NCI-H460 (cell line): Measurements from ENCODE around the gene SQSTM1. TPM values are rescaled to one million over a fixed set of nuclear protein-coding genes. Genes with fewer than 3 reads are reported as not detected.

Source experiments
- DNase-seq: peaks from one replicate; pipeline ENCODE4 v3.0.0-alpha.2; 2016; ENCODE audit warnings: low read depth; ENCODE audit errors: extremely low read depth
- total RNA-seq: library from RNA; depleted of rRNA; stranded (reverse); fragments of >200 nt; shearing (Covaris generic); gene quantifications from 2 replicates; pipeline ENCODE4 v1.2.3, GENCODE V29; 2014

Gene SQSTM1
- total RNA-seq, 1 experiment from 2014 or later = 637 TPM

DNA sequence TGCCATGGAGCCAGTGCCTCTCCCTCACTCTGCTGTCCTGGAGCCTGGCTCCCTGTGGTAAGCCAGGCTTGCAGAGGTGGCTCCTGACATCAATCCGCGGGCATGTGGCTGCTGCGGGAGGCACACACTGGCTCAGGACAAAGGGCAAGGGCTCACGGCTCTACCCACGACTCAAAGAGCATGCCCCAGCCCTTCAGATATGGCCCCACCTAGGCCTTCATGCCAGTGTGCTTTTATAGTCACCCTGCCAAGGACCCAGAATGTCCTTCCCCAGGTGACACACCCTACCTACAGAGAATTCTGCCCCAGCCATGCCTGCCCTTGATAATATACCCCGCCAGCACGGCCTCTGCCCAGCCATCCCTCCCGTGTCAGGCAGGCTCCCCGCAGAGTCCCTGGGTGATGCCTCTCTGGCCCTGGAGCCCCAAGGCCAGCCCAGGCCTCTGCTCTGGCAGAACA is 15.6 kb upstream of the SQSTM1 start:
- DNase-seq = no peak

DNA sequence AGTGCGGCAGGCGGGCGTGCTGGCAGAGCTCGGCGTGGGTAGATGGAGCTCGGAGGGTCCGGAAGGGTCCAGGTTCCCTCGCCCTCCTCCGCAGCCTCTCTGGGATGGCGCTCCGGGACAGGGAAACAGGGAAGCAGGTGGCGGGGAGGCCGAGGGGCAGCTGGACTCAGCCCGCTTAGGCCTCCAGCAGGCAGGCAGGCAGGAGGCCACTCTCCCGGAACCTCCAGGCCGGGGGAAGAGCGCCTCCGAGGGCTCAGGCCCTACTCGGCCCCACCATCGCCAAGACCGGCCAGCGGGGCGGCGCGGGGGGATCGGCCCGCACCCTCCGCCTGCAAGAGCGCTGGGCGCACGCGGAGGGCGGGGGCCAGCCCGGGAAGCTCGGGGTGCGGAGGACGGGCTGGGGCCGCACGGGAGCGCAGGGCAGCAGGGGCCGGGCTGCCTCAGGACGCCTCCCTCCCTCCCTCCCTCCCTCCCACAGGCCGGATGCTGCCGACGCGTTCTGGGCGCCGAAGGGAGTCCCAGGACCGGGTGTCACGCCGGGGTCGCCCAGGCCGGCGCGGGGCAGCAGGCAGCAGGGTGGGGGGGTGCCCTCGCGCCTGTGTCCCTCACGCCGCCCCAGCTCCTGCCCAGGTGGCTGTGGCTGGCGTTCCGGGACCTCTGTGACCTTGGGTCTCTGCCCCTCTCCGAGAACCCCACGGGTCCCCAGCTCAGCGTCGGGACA is 15.0 kb upstream of the SQSTM1 start:
- no peak for DNase-seq

DNA sequence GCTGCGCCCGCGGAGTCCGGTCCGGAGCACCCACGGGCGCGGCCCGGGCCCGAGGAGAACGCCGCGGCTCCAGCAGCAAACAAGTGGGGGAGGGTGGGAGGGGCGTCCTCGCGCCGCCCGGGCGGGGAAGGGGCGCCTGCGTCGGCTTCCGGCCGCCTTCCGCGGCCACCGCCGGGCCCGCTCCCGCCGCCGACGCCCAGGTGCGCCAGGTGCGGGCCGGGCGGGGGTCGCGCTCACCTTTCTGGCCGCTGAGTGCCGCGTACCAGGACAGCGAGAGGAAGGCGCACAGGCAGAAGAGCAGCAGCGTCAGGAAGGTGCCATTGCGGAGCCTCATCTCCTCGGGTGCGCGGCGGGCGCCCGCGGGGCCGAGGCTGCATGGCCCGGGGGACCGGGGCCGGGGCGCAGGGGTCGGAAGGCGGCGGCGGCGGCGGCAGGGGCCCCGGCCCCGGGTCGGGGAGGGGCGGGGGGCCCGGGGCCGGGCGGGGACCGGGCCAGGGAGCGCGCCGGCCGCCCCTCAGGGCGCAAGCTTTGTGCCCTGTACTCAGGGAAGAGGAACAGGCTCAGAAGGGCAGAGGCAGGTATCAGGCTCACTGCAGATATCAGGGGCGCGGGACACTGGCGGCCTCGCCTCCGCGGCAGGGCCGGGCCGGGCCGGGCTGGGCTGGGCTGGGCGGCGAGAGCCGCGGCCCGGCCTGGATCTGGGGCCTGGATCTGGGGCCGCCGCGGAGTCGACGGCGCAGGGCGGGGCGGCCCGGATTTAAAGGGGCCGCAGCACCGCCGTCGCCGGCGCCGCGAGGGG is 14.3 kb upstream of the SQSTM1 start, which contains the start of gene MGAT4B:
MGAT4B (minus strand) TSS at position 617 of the 799 bp plus-strand sequence; CDS start at position 334, 283 bp downstream.
- DNase-seq = no peak

DNA sequence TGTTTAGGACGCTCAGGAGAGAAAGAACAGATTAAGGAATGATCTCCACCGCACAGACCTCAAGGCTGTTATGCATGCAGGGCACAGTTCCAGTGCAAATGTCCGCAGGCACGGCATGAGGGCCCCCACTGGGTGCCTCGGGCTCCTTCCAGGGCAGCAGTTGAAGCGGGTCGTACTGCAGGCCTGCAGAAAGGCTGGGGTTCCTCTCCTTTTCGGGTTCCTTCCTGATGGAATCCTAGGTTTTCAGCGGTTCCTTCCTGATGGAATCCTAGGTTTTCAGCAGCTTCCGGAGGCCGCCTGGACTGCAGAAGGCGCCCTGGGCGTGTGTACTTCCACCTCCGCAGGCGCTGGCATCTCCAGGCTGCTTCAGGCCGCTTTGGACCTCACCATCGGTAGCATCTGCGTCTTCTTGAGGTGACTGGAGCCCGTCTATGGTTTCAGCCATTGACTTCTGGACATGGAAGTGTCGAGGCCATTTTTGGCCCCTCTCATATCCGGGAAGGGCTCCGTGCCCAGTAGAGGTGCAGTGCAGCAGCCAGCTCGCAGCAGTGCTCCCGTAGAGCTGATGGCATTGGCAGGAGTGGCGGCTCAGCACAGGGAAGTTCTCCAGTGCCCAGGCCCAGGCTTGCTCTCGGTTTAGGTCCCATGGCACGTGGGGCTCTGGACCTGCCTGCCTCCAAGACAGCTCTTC is 8.4 kb upstream of the SQSTM1 start:
- no peak for DNase-seq

DNA sequence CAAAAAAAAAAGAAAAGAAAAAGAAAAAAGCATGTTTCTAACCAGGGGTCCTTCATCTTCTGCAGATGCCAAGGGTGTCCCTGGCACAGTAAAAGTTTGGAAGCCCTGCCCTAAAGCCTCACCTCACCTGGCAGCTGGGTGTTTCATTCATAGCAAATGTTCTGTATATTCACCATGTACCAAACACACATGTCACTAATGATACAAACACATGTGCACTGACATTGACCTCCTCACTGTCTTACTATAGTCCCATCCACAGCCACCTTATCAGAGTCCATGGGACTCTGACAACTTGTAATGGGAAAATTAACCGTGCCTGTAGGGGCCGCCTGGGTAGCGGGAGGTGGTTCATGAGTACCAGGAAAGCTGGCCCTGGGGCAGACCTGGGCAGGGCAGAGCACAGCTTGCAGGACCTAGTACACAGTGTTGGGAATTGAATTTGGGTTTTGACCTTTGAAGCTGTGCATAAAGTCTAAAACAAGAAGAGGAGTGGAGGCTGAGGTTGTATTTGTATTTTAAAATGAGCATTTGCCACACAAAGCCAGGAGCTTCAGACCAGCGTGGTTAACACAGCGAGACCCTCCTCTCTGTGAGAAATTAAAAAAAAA is 7.6 kb upstream of the SQSTM1 start:
- no peak for DNase-seq

DNA sequence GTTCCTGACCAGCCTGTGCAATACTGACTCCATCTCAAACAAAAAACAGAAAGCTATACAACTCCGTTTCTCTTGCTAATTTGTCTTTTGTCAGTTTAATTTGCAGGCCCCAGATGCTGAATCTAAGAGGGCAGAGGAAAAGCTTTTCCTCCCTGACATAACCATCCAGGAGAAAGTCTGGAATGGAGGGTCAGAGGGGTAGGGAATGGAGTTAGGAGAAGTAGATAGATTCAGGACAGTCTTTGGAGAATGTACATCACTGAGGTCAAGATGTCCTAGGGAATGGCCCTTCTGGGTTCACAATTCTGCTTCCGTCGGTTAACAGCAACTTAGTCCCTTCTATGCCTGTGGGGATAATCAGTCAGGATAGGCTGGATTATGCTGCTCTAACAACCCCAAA is 6.6 kb upstream of the SQSTM1 start:
- DNase-seq = no peak

DNA sequence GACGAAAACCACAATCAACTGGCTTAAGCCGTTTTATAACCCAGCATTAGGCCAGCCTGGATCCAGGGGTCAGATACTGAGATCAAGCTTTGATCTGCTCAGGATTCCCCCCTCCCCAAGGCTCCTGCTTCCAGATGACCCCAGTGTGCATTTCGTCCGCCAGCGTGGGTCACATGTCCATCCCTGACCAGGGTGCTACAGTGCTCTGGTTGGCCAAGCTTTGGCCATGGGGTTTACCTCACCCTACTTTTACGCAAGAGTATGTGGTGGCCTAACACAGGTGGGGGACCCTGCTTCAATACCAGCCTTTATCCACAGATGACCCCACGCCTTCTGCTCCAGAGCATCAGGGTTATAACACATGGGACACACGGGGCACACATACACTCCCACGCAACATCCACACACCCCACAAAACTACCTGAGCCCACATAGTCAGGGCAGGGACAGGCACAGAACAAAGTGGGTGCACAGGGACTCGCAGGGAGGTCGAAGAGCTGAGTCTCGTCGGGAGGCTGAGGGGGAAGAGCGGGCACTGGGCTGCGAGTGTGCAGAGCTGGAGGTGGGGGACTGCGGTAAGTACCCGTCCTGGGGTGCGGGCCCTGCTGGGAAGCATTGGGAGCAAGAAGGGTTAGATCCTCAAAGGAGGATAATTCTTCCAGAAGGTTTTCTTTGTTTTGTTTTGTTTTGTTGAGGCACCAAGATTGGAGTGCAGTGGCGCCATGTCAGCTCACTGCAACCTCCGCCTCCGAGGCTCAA is 5.0 kb upstream of the SQSTM1 start:
- DNase-seq = no peak

DNA sequence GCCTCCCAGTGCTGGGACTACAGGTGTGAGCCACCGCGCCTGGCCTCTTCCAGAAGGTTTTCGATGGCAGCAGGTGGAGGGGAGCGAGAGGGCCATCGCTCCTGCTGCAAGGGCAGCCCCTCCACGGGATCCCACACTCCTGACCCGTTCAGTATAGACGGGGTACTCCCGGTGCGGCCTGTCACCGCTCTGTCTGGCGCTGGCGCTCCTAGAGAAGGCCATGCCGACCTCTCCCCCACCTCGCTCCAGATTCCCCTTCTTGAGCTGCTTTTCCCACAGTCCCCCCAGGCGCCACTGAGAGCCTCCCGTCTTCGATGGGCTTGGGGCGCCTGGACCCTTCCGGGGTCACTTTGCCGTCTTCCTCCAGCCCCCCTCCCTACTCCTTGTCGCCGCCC is 4.3 kb upstream of the SQSTM1 start:
- DNase-seq = no peak

DNA sequence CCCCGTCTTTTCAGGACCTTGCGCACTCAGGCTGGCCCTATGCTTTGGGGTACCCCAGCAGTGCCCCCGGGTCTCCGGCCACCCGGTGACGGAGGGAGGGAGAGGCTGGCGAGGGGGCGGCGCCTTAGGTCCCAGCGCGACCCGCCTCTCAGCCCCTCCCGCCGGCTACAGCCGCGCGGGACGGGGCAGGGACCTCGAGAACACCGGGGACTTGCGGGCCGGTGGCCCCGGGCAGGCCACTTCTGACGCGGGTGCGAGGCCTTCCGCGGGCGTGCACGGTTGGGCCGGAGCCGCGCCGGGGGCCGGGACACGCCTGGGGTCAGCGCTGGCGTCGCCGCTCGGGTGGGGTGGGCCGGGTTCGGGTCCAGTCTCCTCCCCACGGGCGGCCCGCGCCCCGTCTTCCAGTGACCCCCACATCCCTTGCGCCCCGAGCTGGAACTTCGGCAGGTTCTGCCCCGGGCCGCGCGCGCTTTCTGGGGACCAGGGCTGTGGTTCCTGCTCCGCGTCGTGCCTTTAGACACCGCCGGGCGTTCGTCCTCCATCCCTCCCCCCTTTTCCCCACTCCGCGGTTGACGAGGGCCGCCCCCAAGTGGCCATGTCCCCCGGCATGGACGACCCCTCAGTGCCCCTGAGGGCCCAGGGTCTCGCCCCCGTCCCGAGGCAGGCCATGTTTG is 3.8 kb upstream of the SQSTM1 start:
- no peak for DNase-seq

DNA sequence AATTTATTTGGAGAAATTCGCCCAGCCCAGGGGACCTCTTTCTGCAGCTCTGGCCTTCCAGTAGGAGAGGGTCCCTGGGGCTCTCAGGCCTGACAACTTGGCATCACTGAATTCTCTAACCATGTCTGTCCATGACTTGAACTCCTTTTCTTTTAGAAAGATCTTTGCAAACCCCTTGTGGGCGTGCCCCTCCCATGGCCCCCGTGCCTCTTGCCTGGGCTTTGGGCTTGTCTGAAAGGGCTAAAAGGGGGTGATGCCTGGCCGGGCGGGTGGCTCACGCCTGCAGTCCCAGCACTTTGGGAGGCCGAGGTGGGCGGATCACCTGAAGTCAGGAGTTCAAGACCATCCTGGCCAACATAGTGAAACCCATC is 3.2 kb upstream of the SQSTM1 start:
- no peak for DNase-seq

DNA sequence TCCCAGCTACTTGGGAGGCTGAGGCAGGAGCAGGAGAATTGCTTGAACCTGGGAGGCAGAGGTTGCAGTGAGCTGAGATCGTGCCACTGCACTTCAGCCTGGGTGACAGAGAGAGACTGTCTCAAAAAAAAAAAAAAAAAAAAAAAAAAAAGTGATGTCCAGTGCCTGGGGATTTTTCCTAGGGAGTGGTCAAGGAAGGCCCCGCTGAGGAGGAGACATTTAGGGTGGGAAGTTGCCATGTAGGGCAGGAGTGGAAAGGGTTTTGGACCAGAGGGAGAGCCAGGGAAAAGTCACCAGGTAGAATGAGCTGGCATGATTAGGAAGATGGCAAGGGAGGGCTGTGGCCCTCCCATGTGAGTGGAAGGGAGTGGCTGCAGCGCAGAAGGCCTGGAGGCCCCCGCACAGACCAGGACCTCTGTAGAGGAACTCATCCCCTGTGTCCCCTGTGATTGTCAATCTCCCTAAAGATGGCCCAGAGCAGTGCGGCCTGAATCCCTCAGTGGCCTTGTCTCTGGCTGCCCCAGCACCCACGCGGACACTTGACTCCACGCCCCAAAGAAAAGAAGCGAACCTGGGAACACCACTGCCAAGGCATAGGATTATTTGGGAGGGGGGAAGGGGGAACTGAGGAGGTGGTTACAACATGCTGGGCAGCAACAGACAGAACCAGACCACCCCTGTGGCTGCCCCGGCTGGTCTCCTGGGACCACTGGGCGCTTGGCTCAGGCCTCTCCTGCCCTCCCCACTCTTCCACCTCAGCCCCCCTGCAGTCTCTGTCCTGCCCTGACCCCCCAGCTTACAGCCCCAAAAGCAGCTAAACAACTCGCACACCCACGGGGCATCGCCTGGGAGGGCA is 2.6 kb upstream of the SQSTM1 start:
- no peak for DNase-seq

DNA sequence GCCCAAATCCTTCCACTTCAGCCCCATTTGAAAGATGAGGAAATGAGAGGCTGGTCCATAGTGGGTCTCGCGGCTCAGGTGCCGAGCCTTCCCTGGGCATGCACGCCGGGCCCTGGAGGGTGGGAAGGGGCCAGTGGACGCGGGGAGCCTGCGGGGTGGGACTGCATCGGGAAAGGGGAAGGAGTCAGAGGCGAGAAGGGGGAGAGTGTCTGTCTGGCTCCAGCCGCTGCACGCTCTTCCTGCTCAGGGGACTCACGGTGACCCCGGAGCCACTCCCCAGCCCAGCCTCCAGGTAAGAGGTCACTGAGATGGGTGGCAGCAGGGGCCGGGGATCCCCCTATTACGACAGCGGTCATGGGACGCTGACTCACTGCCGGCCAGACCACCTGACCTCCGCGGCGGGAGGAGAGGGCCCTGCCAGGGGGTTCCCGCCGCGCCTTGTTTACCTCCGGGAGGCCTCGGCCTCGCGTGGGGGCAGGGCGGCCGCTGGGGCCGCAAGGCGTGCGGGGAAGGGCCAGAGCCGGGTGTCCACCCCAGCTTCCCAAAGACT is 1.9 kb upstream of the SQSTM1 start:
- peak; percentile 91 for DNase-seq

DNA sequence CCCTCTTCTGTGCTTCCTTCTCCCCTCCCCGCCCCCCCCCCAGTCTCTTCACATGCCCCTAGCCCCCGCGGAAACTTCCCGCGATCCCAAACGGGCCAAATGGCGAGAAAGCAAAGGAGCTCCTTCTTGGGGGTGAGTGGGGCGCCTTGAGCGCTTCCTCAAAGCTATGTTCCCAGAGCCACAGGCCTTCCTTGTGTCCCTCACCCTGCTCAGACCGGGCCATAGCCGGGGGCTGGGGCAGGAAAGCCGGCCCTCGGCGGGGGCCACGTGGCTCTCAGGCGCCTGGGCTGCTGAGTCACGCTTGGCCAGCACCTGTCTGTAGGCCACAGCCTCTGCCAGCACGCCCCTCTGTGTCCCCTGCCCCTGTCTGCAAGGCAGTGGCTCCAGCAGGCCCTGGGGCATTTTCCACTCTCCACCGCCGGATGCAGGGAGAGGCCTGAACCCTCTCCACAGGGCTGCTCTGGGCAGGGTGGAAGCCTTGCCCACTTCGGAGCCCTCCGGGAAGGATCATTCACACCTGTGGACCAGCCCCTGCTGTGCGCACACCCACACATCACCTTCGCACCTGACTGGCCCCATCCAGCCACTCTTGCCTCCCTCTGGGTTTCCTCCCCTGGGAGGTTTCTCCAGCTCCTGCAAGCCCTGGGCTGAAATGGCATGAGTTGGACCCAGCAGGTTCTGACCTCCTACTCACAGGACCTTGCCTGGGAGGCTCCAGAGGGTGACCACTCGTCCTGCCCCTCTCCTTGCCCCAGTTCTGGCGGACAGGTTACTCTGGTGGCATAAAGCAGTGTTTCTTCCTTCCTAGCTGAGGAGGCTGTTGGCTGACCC is 1.2 kb upstream of the SQSTM1 start:
- DNase-seq = peak; percentile 66

DNA sequence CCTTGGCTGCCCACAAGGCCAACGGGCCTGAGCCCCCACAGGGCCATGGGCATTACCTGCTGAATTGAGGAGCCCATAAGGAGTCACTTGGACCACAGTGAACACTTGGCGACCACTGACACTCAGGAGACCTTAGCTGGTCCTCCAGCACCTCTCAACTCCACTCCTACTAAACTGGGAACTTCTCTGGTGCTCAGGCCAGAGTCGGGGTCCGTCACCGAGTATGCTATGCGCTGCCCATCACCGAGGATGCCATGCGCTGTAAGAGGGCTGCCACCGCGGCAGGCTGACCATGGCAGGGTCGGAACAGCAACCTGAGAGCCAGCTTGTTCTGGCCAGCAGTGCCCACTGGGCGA is 600 bp upstream of the SQSTM1 start:
- no peak for DNase-seq

DNA sequence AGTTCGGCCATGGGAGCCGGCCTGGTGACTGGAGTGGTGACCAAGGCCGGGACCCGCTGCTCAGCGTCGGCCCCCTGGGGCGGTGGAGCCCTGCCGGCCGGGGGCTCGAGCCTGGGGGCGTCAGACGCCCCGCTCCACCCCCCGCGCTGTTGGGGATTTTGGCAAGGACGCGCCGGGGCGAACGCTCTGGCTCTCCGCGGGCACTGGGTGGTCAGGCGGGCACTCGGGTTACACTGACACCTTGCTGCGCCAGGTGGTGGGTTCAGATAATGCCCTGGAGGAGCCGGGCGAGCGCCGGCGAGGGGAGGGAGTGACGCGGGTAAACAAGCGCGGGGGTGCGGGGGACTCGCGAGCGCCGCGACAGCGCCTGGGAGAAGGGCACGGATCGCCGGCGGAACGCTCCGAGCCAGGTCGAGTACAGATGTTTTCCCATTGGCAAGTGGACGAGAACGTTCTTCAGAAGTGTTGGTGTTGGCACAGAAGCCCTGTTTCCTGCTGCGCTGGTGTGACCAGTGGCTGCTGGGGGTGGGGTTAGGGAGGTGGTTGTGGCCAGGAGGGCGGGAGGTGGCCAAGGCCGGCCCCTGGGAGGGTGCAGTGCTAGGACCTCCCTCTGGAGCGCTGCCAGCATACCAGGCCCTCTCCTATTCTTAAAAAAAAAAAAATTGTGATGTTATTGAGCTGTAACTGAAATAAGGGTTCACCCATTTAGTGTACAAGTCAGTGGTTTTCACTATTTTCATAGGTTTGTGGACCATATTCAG is 773 bp downstream of the SQSTM1 start:
- peak; percentile 89 for DNase-seq

DNA sequence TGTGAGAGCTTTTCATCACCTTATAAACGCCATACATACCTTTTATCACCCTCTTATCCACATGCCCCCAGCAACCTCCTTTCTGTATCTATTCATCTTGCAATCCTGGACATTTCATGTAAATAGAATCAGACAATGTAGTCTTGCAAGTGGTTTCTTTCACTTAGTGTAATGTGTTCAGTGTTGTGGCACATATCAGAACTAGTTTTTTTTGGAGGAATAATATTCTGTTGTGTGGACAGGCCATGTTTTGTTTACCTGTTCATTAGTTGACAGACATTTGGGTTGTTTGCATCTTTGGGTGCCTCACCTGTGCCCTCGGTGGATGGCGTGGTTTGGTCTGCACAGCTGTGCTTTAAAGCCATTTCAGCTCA is 1.3 kb downstream of the SQSTM1 start:
- no peak for DNase-seq

DNA sequence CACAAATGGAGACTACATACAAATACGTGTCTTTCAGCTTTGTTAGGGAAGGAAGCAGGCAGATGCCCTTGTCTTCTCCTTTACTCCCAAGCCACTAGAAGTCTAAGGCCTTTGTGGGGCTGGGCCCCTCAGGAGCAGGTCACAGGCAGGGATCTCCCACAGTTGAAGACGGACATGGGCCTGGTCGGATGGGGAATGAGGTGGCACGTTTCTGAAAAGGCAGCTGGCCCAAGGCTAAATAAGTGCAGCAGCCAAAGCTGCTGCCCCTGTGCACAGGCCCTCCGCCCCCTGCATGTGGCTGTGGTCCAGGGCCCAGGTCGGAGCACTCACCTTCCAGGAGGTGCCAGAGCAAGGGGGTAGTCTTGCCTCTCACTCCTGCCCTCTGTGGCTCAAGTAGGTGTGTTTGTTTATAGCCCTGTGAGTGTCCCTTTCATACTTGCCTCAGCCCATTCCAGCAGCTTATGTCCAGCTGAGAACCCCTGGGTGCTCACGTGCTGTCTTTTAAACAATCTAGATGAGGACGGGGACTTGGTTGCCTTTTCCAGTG is 1.8 kb downstream of the SQSTM1 start:
- DNase-seq = no peak
